ENCODE data around the gene ARRB1. TPM values are rescaled to one million over a fixed set of nuclear protein-coding genes. Genes with fewer than 3 reads are reported as not detected.
"Not testable (repeated sequence)": the region's sequence is repeated elsewhere in the genome, so short reads cannot be mapped to it uniquely, and the experiment has no call there.

The ARRB1 gene
- total and polyA plus RNA-seq, 5 experiments from 2014 or later: 7.6 to 65.3 (median 12.2) TPM

GRCh38 chr11:75366826-75367225 is 15.4 kb upstream of the ARRB1 start:
- H3K27me3 Mint-ChIP-seq, H3K27ac Mint-ChIP-seq, POLR2A ChIA-PET, DNase-seq, H3K36me3 Mint-ChIP-seq, ATAC-seq, H3K4me3 Mint-ChIP-seq: not testable (repeated sequence)
- Mint-ChIP-seq H3K4me1 (peaks cover 2 to 23% (median 18%) of the 10 kb centered on the region in 4 donors), H3K9me3 (peaks cover 0 to 13% (median 3%) of the 10 kb centered on the region in 9 donors)

- ATAC-seq (no peak), DNase-seq (no peak)
- Mint-ChIP-seq H3K27me3 (no peaks in the 10 kb centered on the region), H3K27ac (no peak overlapping the region), H3K36me3 (peaks cover 0 to 2% (median 0%) of the 10 kb centered on the region in 3 donors), H3K4me1 (peaks cover 2 to 21% (median 16%) of the 10 kb centered on the region in 4 donors), H3K4me3 (no peak overlapping the region), H3K9me3 (peaks cover 0 to 13% (median 3%) of the 10 kb centered on the region in 9 donors)
- POLR2A ChIA-PET: no interaction called here
These were observed 14.3 kb upstream of the ARRB1 start for GRCh38 chr11:75365711-75366181.

GRCh38 chr11:75362285-75362684 is 10.8 kb upstream of the ARRB1 start:
- ATAC-seq, H3K36me3 Mint-ChIP-seq, H3K4me1 Mint-ChIP-seq, H3K4me3 Mint-ChIP-seq, DNase-seq, H3K9me3 Mint-ChIP-seq, H3K27me3 Mint-ChIP-seq: not testable (repeated sequence)
- POLR2A ChIA-PET: interaction anchor here (0.8 to 1.8 kb wide), 3 partner anchors 10 to 21 kb away, joined by 3 to 7 read pairs (median 4); no protein-coding TSS in a partner anchor
- H3K27ac Mint-ChIP-seq: peak overlapping the region in 1 of 10 donors; percentile 45

GRCh38 chr11:75356613-75357012 is 5.2 kb upstream of the ARRB1 start:
- no peak for DNase-seq
- Mint-ChIP-seq H3K36me3 (no peaks in the 10 kb centered on the region), H3K4me1 (peaks cover 21 to 42% (median 34%) of the 10 kb centered on the region in 4 donors), H3K9me3 (no peaks in the 10 kb centered on the region), H3K4me3 (no peak overlapping the region), H3K27me3 (no peaks in the 10 kb centered on the region), H3K27ac (peak overlapping the region in 6 of 10 donors; percentile 27 to 90 (median 78))
- ATAC-seq: no peak
- POLR2A ChIA-PET: interaction anchor here (0.6 to 1.2 kb wide), 5 partner anchors 12 to 221 kb away, joined by 3 to 5 read pairs (median 3); no protein-coding TSS in a partner anchor

- peak overlapping the region in 4 of 10 donors; percentile 27 to 90 (median 42) for H3K27ac Mint-ChIP-seq
- DNase-seq (no peak), ATAC-seq (no peak)
- no peaks in the 10 kb centered on the region for H3K9me3 Mint-ChIP-seq
- POLR2A ChIA-PET: interaction anchor here (0.7 to 1.6 kb wide), 7 partner anchors 9 to 141 kb away, joined by 3 to 5 read pairs (median 4); no protein-coding TSS in a partner anchor
- no peak overlapping the region for H3K4me3 Mint-ChIP-seq
- no peaks in the 10 kb centered on the region for H3K27me3 Mint-ChIP-seq
- H3K4me1 Mint-ChIP-seq: peaks cover 27 to 54% (median 44%) of the 10 kb centered on the region in 4 donors
- no peaks in the 10 kb centered on the region for H3K36me3 Mint-ChIP-seq
These were observed 3.6 kb upstream of the ARRB1 start for GRCh38 chr11:75355051-75355450.

GRCh38 chr11:75352588-75353206 is 1.2 kb upstream of the ARRB1 start:
- Mint-ChIP-seq H3K4me1 (peaks cover 48 to 78% (median 67%) of the 10 kb centered on the region in 4 donors), H3K9me3 (no peaks in the 10 kb centered on the region), H3K36me3 (peaks cover 0 to 6% (median 0%) of the 10 kb centered on the region in 3 donors), H3K27me3 (no peaks in the 10 kb centered on the region), H3K27ac (peak overlapping the region; percentile 89 to 97 (median 95)), H3K4me3 (peak overlapping the region; percentile 84 to 95 (median 94))
- DNase-seq (no peak), ATAC-seq (no peak)
- POLR2A ChIA-PET: interaction anchor here (0.6 to 8.5 kb wide), 10 partner anchors 10 to 90 kb away, joined by 3 to 110 read pairs (median 10); partner anchors contain the start of gene RPS3

GRCh38 chr11:75351791-75352587 is 528 bp upstream of the ARRB1 start:
- POLR2A ChIA-PET: interaction anchor here (0.6 to 8.5 kb wide), 14 partner anchors 9 to 90 kb away, joined by 3 to 110 read pairs (median 10); partner anchors contain the start of gene RPS3
- peaks cover 51 to 85% (median 73%) of the 10 kb centered on the region in 4 donors for H3K4me1 Mint-ChIP-seq
- peaks cover 0 to 6% (median 0%) of the 10 kb centered on the region in 3 donors for H3K36me3 Mint-ChIP-seq
- DNase-seq (peak; percentile 33 to 86 (median 66)), ATAC-seq (peak; percentile 64)
- H3K27me3 Mint-ChIP-seq: no peaks in the 10 kb centered on the region
- H3K27ac Mint-ChIP-seq: peak overlapping the region; percentile 89 to 97 (median 95)
- peak overlapping the region; percentile 84 to 95 (median 94) for H3K4me3 Mint-ChIP-seq
- no peaks in the 10 kb centered on the region for H3K9me3 Mint-ChIP-seq

GRCh38 chr11:75350743-75351540 is 519 bp downstream of the ARRB1 start:
- peaks cover 56 to 87% (median 78%) of the 10 kb centered on the region in 4 donors for H3K4me1 Mint-ChIP-seq
- peaks cover 0 to 6% (median 0%) of the 10 kb centered on the region in 3 donors for H3K36me3 Mint-ChIP-seq
- POLR2A ChIA-PET: interaction anchor here (1.2 to 8.5 kb wide), 8 partner anchors 11 to 89 kb away, joined by 3 to 110 read pairs (median 35); partner anchors contain the start of gene RPS3
- H3K27ac Mint-ChIP-seq: peak overlapping the region; percentile 93 to 98 (median 96)
- peak; percentile 45 to 59 for ATAC-seq
- peak in 8 of 10 donors; percentile 26 to 77 (median 39) for DNase-seq
- H3K4me3 Mint-ChIP-seq: peak overlapping the region; percentile 81 to 99 (median 93)
- H3K9me3 Mint-ChIP-seq: no peaks in the 10 kb centered on the region
- no peaks in the 10 kb centered on the region for H3K27me3 Mint-ChIP-seq

GRCh38 chr11:75350122-75350742 is 1.2 kb downstream of the ARRB1 start:
- DNase-seq (no peak), ATAC-seq (no peak)
- Mint-ChIP-seq H3K36me3 (peaks cover 0 to 6% (median 0%) of the 10 kb centered on the region in 3 donors), H3K27me3 (no peaks in the 10 kb centered on the region), H3K9me3 (no peaks in the 10 kb centered on the region), H3K4me1 (peaks cover 61 to 87% (median 79%) of the 10 kb centered on the region in 4 donors), H3K27ac (peak overlapping the region; percentile 93 to 98 (median 96)), H3K4me3 (peak overlapping the region; percentile 81 to 99 (median 93))
- POLR2A ChIA-PET: interaction anchor here (1.2 to 8.5 kb wide), 8 partner anchors 10 to 88 kb away, joined by 3 to 110 read pairs (median 35); partner anchors contain the start of gene RPS3

GRCh38 chr11:75349521-75350116 is 1.8 kb downstream of the ARRB1 start:
- Mint-ChIP-seq H3K27ac (peak overlapping the region; percentile 87 to 98 (median 96)), H3K36me3 (peaks cover 0 to 6% (median 0%) of the 10 kb centered on the region in 3 donors), H3K4me1 (peaks cover 65 to 91% (median 82%) of the 10 kb centered on the region in 4 donors), H3K9me3 (no peaks in the 10 kb centered on the region), H3K4me3 (peak overlapping the region; percentile 81 to 99 (median 93)), H3K27me3 (no peaks in the 10 kb centered on the region)
- DNase-seq (no peak), ATAC-seq (no peak)
- POLR2A ChIA-PET: interaction anchor here (2.3 to 8.5 kb wide), 6 partner anchors 10 to 72 kb away, joined by 11 to 110 read pairs (median 58); partner anchors contain the start of gene RPS3

All from naive thymus-derived CD8-positive, alpha-beta T cell (primary cell).